HCT116 (cell line): Measurements from ENCODE around the gene CLN5. TPM values are rescaled to one million over a fixed set of nuclear protein-coding genes. Genes with fewer than 3 reads are reported as not detected.

Source experiments
- ATAC-seq: fragments of 200-7000 bp; cut with Tn5 transposase; 2 replicates; pipeline ENCODE4 v1.9.1; 2020; ENCODE audit warnings: mild to moderate bottlenecking, moderate library complexity
- BruUV-seq: library from RNA; stranded (reverse); fragments of 400-500 nt; replicated peaks from 2 replicates; lab custom pipeline; 2021; lab: Mats Ljungman, UMichigan
- CTCF ChIA-PET: fragments of 300-600 bp; sonication (Branson Sonifier 250); formaldehyde crosslinking; loops from one replicate; lab custom pipeline; 2021; ENCODE audit warnings: antibody characterized with exemption; lab: Charles Lee
- POLR2A ChIA-PET: fragments of 300-600, 350-600 bp; sonication (Branson Sonifier 250); formaldehyde crosslinking; loops from one replicate; lab custom pipeline; 2021; ENCODE audit warnings: antibody characterized with exemption; lab: Charles Lee
- RAD21 ChIA-PET, 2 experiments: fragments of 300-600 bp; sonication (Branson Sonifier 250); formaldehyde crosslinking; loops; one replicate each; lab custom pipeline; 2023; ENCODE audit warnings: low total read pairs in 2 of 2; ENCODE audit not compliant: uncharacterized antibody in 2 of 2, unreplicated experiment in 2 of 2, low non-redundant PET in 1 of 2; lab: Charles Lee
- DNase-seq: peaks from one replicate; pipeline ENCODE4 v3.0.0-alpha.2; 2010; ENCODE audit warnings: low read depth, low spot score
- H2AFZ ChIP-seq: fragments of 200-600 bp; shearing (Covaris generic), sonication (generic); 2 replicates; pipeline ENCODE4 v1.6.1; 2017; ENCODE audit warnings: low read depth, mixed run types, mixed read lengths, antibody characterized with exemption, low read length; ENCODE audit not compliant: poor library complexity, severe bottlenecking
- H3K27ac ChIP-seq: 2 replicates; pipeline ENCODE4 v1.5.1; 2012; ENCODE audit warnings: low read depth, low read length
- H3K27me3 ChIP-seq: fragments of 200-600 bp; sonication (generic); 2 replicates; pipeline ENCODE4 v1.6.1; 2016; ENCODE audit warnings: mixed run types, low read length, mixed read lengths; ENCODE audit not compliant: insufficient read depth
- H3K36me3 ChIP-seq, 2 experiments: fragments of 200-500 bp in 1 of 2; fragments of 200-600 bp in 1 of 2; sonication (Bioruptor generic) in 1 of 2; sonication (generic) in 1 of 2; 2 replicates each; pipeline versions ENCODE4 v1.5.1 to v1.6.1; 2014 to 2016; ENCODE audit warnings: low read length in 2 of 2, inconsistent platforms in 1 of 2, mixed read lengths in 1 of 2, mixed run types in 1 of 2; ENCODE audit not compliant: insufficient read depth in 2 of 2, control insufficient read depth in 1 of 2
- H3K4me1 ChIP-seq, 2 experiments: fragments of 200-600 bp in 1 of 2; sonication (generic) in 1 of 2; 2 replicates each; pipeline versions ENCODE4 v1.5.1 to v1.6.1; 2012 to 2017; ENCODE audit warnings: low read length in 2 of 2, inconsistent platforms in 1 of 2, mild to moderate bottlenecking in 1 of 2, mixed read lengths in 1 of 2, mixed run types in 1 of 2, moderate library complexity in 1 of 2; ENCODE audit not compliant: insufficient read depth in 2 of 2, control insufficient read depth in 1 of 2
- H3K4me2 ChIP-seq: fragments of 200-600 bp; sonication (generic); 2 replicates; pipeline ENCODE4 v1.6.1; 2017; ENCODE audit warnings: mixed run types, low read length, mixed read lengths
- H3K4me3 ChIP-seq, 2 experiments: fragments of 200-600 bp in 1 of 2; sonication (generic) in 1 of 2; replicated peaks in 1 of 2; 2 replicates each; pipeline ENCODE4 v1.5.1; 2011 to 2016; ENCODE audit warnings: low read length in 2 of 2, control low read depth in 1 of 2, low read depth in 1 of 2, mild to moderate bottlenecking in 1 of 2, mixed read lengths in 1 of 2, mixed run types in 1 of 2
- H3K79me2 ChIP-seq: fragments of 200-600 bp; sonication (generic); 2 replicates; pipeline ENCODE4 v1.6.1; 2017; ENCODE audit warnings: mild to moderate bottlenecking, mixed run types, low read length, moderate library complexity, mixed read lengths; ENCODE audit not compliant: insufficient read depth
- H3K9ac ChIP-seq: fragments of 200-600 bp; sonication (generic); 2 replicates; pipeline ENCODE4 v1.6.1; 2016; ENCODE audit warnings: low read length, mixed read lengths
- H3K9me2 ChIP-seq: fragments of 200-600 bp; sonication (generic), shearing (Covaris generic); 2 replicates; pipeline ENCODE4 v1.6.1; 2017; ENCODE audit warnings: mixed run types, mild to moderate bottlenecking, moderate library complexity; ENCODE audit not compliant: insufficient read depth
- H3K9me3 ChIP-seq, 2 experiments: fragments of 200-500 bp in 1 of 2; fragments of 200-600 bp in 1 of 2; sonication (Bioruptor generic) in 1 of 2; sonication (generic) in 1 of 2; 2 replicates each; pipeline ENCODE4 v1.6.1; 2014 to 2017; ENCODE audit warnings: low read length in 2 of 2, mixed read lengths in 2 of 2, inconsistent platforms in 1 of 2, low read depth in 1 of 2, mild to moderate bottlenecking in 1 of 2, mixed run types in 1 of 2, moderate library complexity in 1 of 2; ENCODE audit not compliant: control insufficient read depth in 1 of 2, insufficient read depth in 1 of 2
- H4K20me1 ChIP-seq: fragments of 200-600 bp; sonication (generic), shearing (Covaris generic); 2 replicates; pipeline ENCODE4 v1.6.1; 2017; ENCODE audit warnings: mixed run types, mild to moderate bottlenecking, moderate library complexity; ENCODE audit not compliant: insufficient read depth
- ATF3 ChIP-seq: IDR thresholded peaks from 2 replicates; pipeline ENCODE4 v1.6.1; 2012
- CBX3 ChIP-seq: IDR thresholded peaks from 2 replicates; pipeline ENCODE4 v1.6.1; 2012; ENCODE audit warnings: low read depth
- CTCF ChIP-seq, 3 experiments: fragments of 200-600 bp in 1 of 3; sonication (generic) in 1 of 3; IDR thresholded peaks in 2 of 3; conservative IDR thresholded peaks in 1 of 3; 2 replicates each; pipeline ENCODE4 v1.5.1; 2012 to 2017; ENCODE audit warnings: low read depth in 2 of 3, low read length in 2 of 3, antibody characterized with exemption in 1 of 3, borderline replicate concordance in 1 of 3, control low read depth in 1 of 3, mild to moderate bottlenecking in 1 of 3, mixed read lengths in 1 of 3, mixed run types in 1 of 3, moderate library complexity in 1 of 3; ENCODE audit not compliant: insufficient read depth in 1 of 3
- EGR1 ChIP-seq: IDR thresholded peaks from 2 replicates; pipeline ENCODE4 v1.6.1; 2012; ENCODE audit warnings: low read depth
- ELF1 ChIP-seq: IDR thresholded peaks from 2 replicates; pipeline ENCODE4 v1.6.1; 2012; ENCODE audit warnings: low read depth, borderline replicate concordance
- EZH2 ChIP-seq: fragments of 200-600 bp; sonication (generic); IDR thresholded peaks from 2 replicates; pipeline ENCODE4 v1.6.1; 2017; ENCODE audit warnings: antibody characterized with exemption, mixed run types
- FOSL1 ChIP-seq: IDR thresholded peaks from 2 replicates; pipeline ENCODE4 v1.6.1; 2012; ENCODE audit warnings: low read depth
- JUND ChIP-seq: IDR thresholded peaks from 2 replicates; pipeline ENCODE4 v1.6.1; 2012
- MAX ChIP-seq: IDR thresholded peaks from 2 replicates; pipeline ENCODE4 v1.6.1; 2012
- POLR2A ChIP-seq: IDR thresholded peaks from 2 replicates; pipeline ENCODE4 v1.7.0; 2011; ENCODE audit warnings: borderline replicate concordance; ENCODE audit not compliant: insufficient read depth, insufficient read length; ENCODE audit errors: extremely low read depth
- RAD21 ChIP-seq: IDR thresholded peaks from 2 replicates; pipeline ENCODE4 v1.6.1; 2012; ENCODE audit warnings: low read depth, mild to moderate bottlenecking
- REST ChIP-seq: IDR thresholded peaks from 2 replicates; pipeline ENCODE4 v1.6.1; 2012; ENCODE audit warnings: low read depth
- SIN3A ChIP-seq: IDR thresholded peaks from 2 replicates; pipeline ENCODE4 v1.6.1; 2012; ENCODE audit warnings: low read depth
- SP1 ChIP-seq: IDR thresholded peaks from 2 replicates; pipeline ENCODE4 v1.6.1; 2012; ENCODE audit warnings: low read depth
- SRF ChIP-seq: IDR thresholded peaks from 2 replicates; pipeline ENCODE4 v1.6.1; 2012; ENCODE audit warnings: low read depth
- TCF7L2 ChIP-seq: IDR thresholded peaks from 2 replicates; pipeline ENCODE4 v1.7.0; 2011; ENCODE audit warnings: borderline replicate concordance, inconsistent platforms; ENCODE audit not compliant: insufficient read depth, insufficient read length; ENCODE audit errors: extremely low read depth
- ZBTB33 ChIP-seq: IDR thresholded peaks from 2 replicates; pipeline ENCODE4 v1.6.1; 2011; ENCODE audit warnings: mild to moderate bottlenecking, low read length, moderate library complexity; ENCODE audit not compliant: insufficient replicate concordance; ENCODE audit errors: extremely low read depth
- ZFX ChIP-seq: fragments of 450-650 bp; IDR thresholded peaks from 2 replicates; pipeline ENCODE4 v1.6.1; 2017
- ZNF274 ChIP-seq: fragments of 200-500 bp; sonication (Bioruptor generic); IDR thresholded peaks from 2 replicates; pipeline ENCODE4 v1.6.1; 2014; ENCODE audit warnings: mild to moderate bottlenecking, low read depth, low read length, inconsistent platforms
- intact Hi-C: fragments of 100-400 bp; cut with micrococcal nuclease; formaldehyde crosslinking; loops from 2 replicates; pipeline ENCODE4 v1.10.0; 2022
- total RNA-seq: library from RNA; stranded (reverse); gene quantifications from one replicate; pipeline ENCODE4 v1.2.1, GENCODE V29; 2021; ENCODE audit not compliant: unreplicated experiment

The CLN5 gene
- total RNA-seq, 1 experiment from 2014 or later, result 21.4 TPM

GRCh38 chr13:77034881-77035280, 43.0 kb downstream of the CLN5 start:
- H3K9me2 ChIP-seq, result no peaks in the 10 kb centered on the region
- H4K20me1 ChIP-seq, result no peaks in the 10 kb centered on the region
- intact Hi-C loops, result no loop called here
- H3K36me3 ChIP-seq, result no peaks in the 10 kb centered on the region
- POLR2A ChIA-PET, result no interaction called here
- no peaks in the 10 kb centered on the region for H3K4me1 ChIP-seq
- no peak for DNase-seq
- no peak overlapping the region for H2AFZ ChIP-seq
- no peak for ATAC-seq
- H3K9me3 ChIP-seq, result no peaks in the 10 kb centered on the region
- TF ChIP-seq ATF3 (no peak), SRF (no peak), REST (no peak), RAD21 (no peak), ZBTB33 (no peak), POLR2A (no peak), CBX3 (no peak), SP1 (no peak), EZH2 (no peak), EGR1 (no peak), ZFX (no peak), SIN3A (no peak), CTCF (IDR thresholded peaks at IDR 0.05 in 2 of 3, conservative IDR thresholded peaks at IDR 0.05 in 1 of 3; ENCODE audit: borderline replicate concordance in 1 of 3, insufficient read depth in 1 of 3, low read depth in 2 of 3, low read length in 2 of 3) (no peak), MAX (no peak), JUND (no peak), FOSL1 (no peak), TCF7L2 (no peak), ZNF274 (no peak), ELF1 (no peak)
- H3K4me2 ChIP-seq, result no peak overlapping the region
- RAD21 ChIA-PET, result no interaction called here
- no peaks in the 10 kb centered on the region for H3K79me2 ChIP-seq
- H3K9ac ChIP-seq, result no peak overlapping the region
- H3K4me3 ChIP-seq, result no peak overlapping the region
- no TSS peak for BruUV-seq
- H3K27ac ChIP-seq, result no peak overlapping the region
- CTCF ChIA-PET, result no interaction called here
- H3K27me3 ChIP-seq, result no peaks in the 10 kb centered on the region
